SK-N-MC (cell line): ENCODE measurements around the gene SLC35E3.

Experiments used
- EZH2 ChIP-seq: fragments of 200-600 bp; sonication (generic); IDR thresholded peaks from one replicate; pipeline ENCODE4 v1.6.1; 2017; ENCODE audit warnings: antibody characterized with exemption
- POLR2AphosphoS5 ChIP-seq: IDR thresholded peaks from 2 replicates; pipeline ENCODE4 v1.6.1; 2012; ENCODE audit warnings: mild to moderate bottlenecking, low read depth, low read length, borderline replicate concordance

DNA sequence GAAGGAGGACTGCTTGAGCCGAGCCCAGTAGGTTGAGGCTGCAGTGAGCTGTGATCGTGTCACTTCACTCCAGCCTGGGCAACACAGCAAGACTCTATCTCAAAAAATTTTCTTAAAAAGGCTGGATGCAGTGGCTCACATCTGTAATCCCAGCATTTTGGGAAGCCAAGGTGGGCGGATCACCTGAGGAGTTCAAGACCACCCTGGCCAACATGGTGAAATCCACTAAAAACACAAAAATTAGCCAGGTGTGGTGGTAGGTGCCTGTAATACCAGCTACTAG is 44.9 kb downstream of the SLC35E3 start:
- TF ChIP-seq EZH2 (no peak), POLR2AphosphoS5 (no peak)
